GM12874 (cell line): ENCODE measurements around the gene ATAD1.

Experiments
- TF ChIP-seq, protein P1 (sequence below): IDR thresholded peaks from 2 replicates; pipeline ENCODE4 v1.5.1; 2011; ENCODE audit warnings: low read depth, mild to moderate bottlenecking, control low read depth, low read length, moderate library complexity; ENCODE audit not compliant: insufficient read depth

The ATAD1 gene

DNA sequence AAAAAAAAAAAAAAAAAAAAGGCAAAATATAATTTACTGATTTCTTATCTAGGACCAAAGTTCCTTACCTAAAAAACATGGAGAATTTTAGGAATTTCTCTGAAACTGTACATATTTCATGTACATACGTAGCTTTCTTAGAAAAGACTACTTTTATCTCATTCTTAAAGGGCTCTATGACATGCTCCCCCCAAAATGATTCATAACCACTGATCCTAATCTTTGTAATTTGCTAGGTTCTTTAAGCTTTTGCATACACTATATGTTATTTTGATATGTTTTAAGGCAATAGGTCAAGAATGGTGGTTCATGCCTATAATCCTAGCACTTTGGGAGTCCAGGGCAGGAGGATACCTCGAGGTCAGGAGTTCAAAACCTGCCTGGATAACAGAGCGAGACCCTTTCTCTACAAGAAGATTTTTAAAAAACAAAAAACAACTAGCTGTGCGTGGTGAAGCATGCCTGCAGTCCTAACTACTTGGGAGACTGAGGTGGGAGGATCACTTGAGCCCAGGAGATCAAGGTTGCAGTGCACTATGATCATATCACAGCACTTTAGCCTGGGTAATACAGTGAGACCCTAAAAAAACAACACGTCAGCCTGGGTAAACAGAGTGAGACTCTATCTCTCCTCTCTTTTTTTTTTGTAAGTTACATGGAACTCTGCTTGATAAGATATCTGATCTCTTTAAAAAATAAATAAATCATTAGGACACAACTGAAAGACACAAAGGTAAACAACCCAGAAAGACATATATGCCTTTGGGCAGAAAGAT, 54.8 kb downstream of the ATAD1 start:
- TF ChIP-seq, protein P1, sequence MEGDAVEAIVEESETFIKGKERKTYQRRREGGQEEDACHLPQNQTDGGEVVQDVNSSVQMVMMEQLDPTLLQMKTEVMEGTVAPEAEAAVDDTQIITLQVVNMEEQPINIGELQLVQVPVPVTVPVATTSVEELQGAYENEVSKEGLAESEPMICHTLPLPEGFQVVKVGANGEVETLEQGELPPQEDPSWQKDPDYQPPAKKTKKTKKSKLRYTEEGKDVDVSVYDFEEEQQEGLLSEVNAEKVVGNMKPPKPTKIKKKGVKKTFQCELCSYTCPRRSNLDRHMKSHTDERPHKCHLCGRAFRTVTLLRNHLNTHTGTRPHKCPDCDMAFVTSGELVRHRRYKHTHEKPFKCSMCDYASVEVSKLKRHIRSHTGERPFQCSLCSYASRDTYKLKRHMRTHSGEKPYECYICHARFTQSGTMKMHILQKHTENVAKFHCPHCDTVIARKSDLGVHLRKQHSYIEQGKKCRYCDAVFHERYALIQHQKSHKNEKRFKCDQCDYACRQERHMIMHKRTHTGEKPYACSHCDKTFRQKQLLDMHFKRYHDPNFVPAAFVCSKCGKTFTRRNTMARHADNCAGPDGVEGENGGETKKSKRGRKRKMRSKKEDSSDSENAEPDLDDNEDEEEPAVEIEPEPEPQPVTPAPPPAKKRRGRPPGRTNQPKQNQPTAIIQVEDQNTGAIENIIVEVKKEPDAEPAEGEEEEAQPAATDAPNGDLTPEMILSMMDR, result no peak

DNA sequence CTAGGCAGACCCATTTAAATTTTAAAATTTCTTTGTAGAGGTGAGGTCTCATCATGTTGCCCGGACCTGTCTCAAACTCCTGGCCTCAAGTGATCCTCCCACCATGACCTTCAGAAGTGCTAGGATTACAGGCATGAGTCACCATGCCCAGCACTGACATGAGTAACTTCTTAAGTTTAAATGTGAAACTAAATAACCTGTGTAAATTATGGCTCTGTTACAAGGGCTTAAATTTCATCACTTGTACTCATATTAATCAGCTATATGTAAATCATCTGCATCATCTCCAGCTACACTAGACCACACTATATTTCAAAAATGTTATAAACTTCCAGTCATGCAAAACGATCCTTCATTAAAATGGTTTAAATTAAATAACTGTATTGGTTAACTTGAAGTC, 56.1 kb downstream of the ATAD1 start:
- TF ChIP-seq, protein P1, result no peak

DNA sequence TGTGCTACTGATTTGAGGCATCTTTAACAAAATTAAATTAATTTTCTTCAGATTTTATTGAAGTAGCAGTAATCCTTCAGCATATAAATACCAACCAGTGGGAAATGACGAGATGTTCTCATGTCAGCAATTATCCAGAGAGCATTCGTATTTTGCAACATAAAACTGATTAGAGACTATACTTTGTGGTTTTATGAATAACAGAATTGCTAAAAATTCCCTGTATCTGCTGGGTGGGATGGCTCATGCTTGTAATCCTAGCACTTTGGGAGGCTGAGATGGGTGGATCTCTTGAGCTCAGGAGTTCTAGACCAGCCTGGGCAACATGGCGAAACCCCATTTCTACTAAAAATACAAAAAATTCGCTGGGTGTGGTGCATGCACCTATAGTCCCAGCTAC, 56.9 kb downstream of the ATAD1 start:
- TF ChIP-seq, protein P1, result no peak

DNA sequence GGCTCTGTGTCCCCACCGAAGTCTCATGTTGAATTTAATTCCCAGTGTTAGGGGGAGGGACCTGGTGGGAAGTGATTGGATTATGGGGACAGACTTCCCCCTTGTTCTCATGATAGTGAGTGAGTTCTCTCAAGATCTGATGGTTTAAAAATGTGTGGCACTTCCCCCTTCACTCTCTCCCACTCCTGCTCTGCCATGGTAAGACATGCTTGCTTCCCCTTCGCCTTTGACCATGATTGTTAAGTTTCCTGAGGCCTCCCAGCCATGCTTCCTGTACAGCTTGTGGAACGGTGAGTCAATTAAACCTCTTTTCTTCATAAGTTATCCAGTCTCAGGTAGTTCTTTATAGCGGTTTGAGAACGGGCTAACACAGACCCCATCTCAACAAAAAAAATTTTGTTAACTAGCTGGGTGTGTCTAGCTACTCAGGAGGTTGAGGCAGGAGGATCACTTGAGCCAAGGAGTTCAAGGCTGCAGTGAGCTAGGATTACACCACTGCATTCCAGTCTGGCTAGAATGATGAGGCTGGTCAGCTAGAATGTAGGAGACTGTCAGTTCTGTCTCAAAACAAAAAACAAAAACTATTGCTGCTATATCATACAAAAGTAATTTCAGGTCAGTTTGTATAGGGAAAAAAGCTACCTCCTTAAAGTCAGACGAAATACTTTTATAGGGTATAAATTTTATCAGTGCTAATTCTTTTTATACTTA, 57.7 kb downstream of the ATAD1 start:
- TF ChIP-seq, protein P1, result no peak

DNA sequence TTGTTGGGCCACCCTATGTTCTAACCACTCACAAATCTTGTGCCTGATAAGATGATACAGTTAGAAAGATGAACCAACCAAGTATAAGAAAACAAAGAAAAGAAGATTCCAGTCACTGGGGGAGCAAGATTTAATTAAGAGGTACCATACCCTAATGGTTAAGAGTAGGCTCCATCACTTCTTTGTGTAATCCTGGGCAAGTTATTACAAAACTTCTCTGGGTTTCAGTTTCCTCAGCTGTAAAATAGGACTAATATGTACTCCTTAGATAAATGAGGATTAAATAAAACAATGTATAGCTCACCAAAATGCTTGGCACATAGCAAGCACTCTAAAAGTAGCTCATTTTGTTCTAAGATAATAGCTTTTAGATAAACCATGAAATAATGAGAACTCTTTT, 58.5 kb downstream of the ATAD1 start:
- TF ChIP-seq, protein P1, result no peak

DNA sequence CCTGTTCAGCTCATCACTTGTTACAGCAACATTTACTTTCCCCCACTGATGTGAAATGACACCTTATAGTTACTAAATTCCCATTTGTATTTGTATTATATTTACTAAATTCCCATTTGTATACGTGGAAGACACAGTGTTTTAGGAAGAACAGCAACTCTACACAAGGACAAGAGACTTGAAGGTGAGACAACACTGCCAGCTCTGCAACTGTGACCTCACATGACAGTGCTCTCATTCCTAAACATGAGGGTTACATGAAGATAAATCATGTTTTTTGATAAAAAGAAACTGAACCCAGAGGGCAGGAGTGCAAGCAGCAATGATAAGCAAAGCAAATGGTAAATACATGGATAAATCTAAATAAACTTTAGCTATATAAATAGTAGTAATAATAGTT, 60.3 kb downstream of the ATAD1 start:
- TF ChIP-seq, protein P1, result no peak

DNA sequence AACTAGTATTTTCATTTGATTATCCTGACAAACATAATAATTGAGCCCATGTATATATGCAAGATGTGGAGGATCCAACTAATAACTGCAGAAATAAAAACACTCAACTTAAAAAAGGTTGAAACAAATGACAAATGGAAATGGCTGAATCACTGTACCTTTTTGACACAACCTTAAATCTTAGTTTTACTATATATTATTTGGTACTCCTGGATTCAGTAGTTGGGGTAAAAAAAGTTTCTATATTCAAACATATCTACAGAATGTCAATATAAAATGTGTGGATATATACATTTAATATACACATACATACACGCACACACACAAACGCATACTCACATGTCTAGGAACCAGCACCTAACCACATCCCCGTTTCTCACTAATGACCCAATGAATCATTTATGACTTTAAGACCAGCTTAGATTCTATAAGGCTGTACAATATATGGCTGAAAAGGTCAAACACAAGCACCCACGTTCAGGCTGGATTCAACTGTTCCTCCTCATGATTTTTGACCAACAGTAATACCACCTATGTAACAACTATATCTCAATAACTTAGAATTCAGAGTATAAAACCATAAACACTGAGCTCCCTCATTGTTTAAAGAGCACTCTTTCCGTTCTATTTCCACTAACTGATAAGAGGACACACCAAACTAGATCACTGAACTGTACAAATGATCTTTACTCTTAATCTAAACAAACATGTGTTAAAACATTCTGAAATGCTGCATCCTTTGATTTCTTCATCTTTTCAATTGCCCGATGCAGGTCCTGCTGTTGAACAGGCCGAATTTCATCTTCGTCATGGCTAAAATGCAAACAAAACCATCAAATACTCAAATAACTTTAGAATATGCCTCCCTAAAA, 63.8 kb downstream of the ATAD1 start:
- TF ChIP-seq, protein P1, result no peak
